NCI-H345 (cell line): ENCODE results near the gene ISG20.

Source experiments
- DNase-seq: peaks from one replicate; lab custom pipeline; 2025; lab: John Stamatoyannopoulos, UW

The ISG20 gene

GRCh38 chr15:88693191-88693590 is 54.4 kb downstream of the ISG20 start:
- DNase-seq = no peak

GRCh38 chr15:88695101-88695500 is 56.3 kb downstream of the ISG20 start:
- no peak for DNase-seq

GRCh38 chr15:88695691-88696251 is 57.0 kb downstream of the ISG20 start:
- DNase-seq = no peak

- no peak for DNase-seq
These were observed 57.4 kb downstream of the ISG20 start for GRCh38 chr15:88696254-88696653.

- DNase-seq = no peak
These were observed 58.5 kb downstream of the ISG20 start for GRCh38 chr15:88697276-88697675.

GRCh38 chr15:88699861-88700260 is 61.0 kb downstream of the ISG20 start:
- no peak for DNase-seq

GRCh38 chr15:88700716-88701115 is 61.9 kb downstream of the ISG20 start:
- no peak for DNase-seq

GRCh38 chr15:88701561-88702095 is 62.8 kb downstream of the ISG20 start:
- DNase-seq = no peak

GRCh38 chr15:88702983-88703382 is 64.2 kb downstream of the ISG20 start:
- no peak for DNase-seq

GRCh38 chr15:88703533-88703932 is 64.7 kb downstream of the ISG20 start:
- DNase-seq = no peak

- DNase-seq = no peak
These were observed 66.3 kb downstream of the ISG20 start for GRCh38 chr15:88704791-88705768.

GRCh38 chr15:88705769-88706165 is 67.0 kb downstream of the ISG20 start:
- DNase-seq = no peak
